ENCODE measurements around the gene MEX3B.
A peak's percentile ranks its signal among the peaks of the same experiment; 100 is the strongest.
"Not testable (repeated sequence)": the region's sequence is repeated elsewhere in the genome, so short reads cannot be mapped to it uniquely, and the experiment has no call there.

Gene MEX3B

GRCh38 chr15:82047453-82048400 is 1.9 kb upstream of the MEX3B start:
- peak; percentile 52 for DNase-seq

GRCh38 chr15:82046666-82047452 is 1.0 kb upstream of the MEX3B start:
- peak; percentile 80 for DNase-seq

GRCh38 chr15:82045179-82045891 is 483 bp downstream of the MEX3B start:
- peak; percentile 27 for DNase-seq

- peak; percentile 53 for DNase-seq
These were observed 1.2 kb downstream of the MEX3B start for GRCh38 chr15:82044373-82045178.

GRCh38 chr15:82043796-82044372 is 1.9 kb downstream of the MEX3B start:
- no peak for DNase-seq

GRCh38 chr15:82043130-82043673 is 2.6 kb downstream of the MEX3B start:
- no peak for DNase-seq

- no peak for DNase-seq
These were observed 5.0 kb downstream of the MEX3B start for GRCh38 chr15:82040862-82041261.

GRCh38 chr15:82040390-82040789 is 5.4 kb downstream of the MEX3B start:
- DNase-seq = no peak

GRCh38 chr15:82039871-82040270 is 5.9 kb downstream of the MEX3B start:
- no peak for DNase-seq

GRCh38 chr15:82036461-82036860 is 9.4 kb downstream of the MEX3B start:
- DNase-seq = no peak

- no peak for DNase-seq
These were observed 13.9 kb downstream of the MEX3B start for GRCh38 chr15:82031871-82032270.

GRCh38 chr15:82030176-82030575 is 15.6 kb downstream of the MEX3B start:
- no peak for DNase-seq

- DNase-seq = not testable (repeated sequence)
These were observed 17.7 kb downstream of the MEX3B start for GRCh38 chr15:82028163-82028562.

GRCh38 chr15:82021992-82022391 is 23.8 kb downstream of the MEX3B start:
- no peak for DNase-seq

GRCh38 chr15:82020625-82021394 is 25.0 kb downstream of the MEX3B start:
- DNase-seq = no peak

- no peak for DNase-seq
These were observed 27.6 kb downstream of the MEX3B start for GRCh38 chr15:82018201-82018600.

- no peak for DNase-seq
These were observed 28.2 kb downstream of the MEX3B start for GRCh38 chr15:82017656-82018055.

- no peak for DNase-seq
These were observed 30.8 kb downstream of the MEX3B start for GRCh38 chr15:82014989-82015388.

- no peak for DNase-seq
These were observed 32.9 kb downstream of the MEX3B start for GRCh38 chr15:82012908-82013307.

- no peak for DNase-seq
These were observed 40.6 kb downstream of the MEX3B start for GRCh38 chr15:82005239-82005638.

GRCh38 chr15:82003916-82004315 is 41.9 kb downstream of the MEX3B start:
- DNase-seq = no peak
